Caki2 (cell line): ENCODE data around the gene KYAT1. TPM values are rescaled to one million over a fixed set of nuclear protein-coding genes. Genes with fewer than 3 reads are reported as not detected.
A peak's percentile ranks its signal among the peaks of the same experiment; 100 is the strongest.

ENCODE experiments used
- DNase-seq: peaks from one replicate; pipeline ENCODE4 v3.0.0-alpha.2; 2015; ENCODE audit warnings: low read depth
- in situ Hi-C: cut with HindIII; loops from 2 replicates; pipeline ENCODE4 v1.10.0; 2016; ENCODE audit warnings: low sequenced_read_pairs, low pct_unique_long_range_greater_than_20kb, mixed read lengths
- total RNA-seq: library from RNA; depleted of rRNA; stranded (reverse); fragments of >200 nt; shearing (Covaris generic); gene quantifications from 2 replicates; pipeline ENCODE4 v1.2.3, GENCODE V29; 2014; ENCODE audit warnings: low replicate concordance; rRNA removed

The KYAT1 gene
- total RNA-seq, result 11.2 and 24.2 TPM in 2 replicates

GRCh38 chr9:128881884-128882676 lies at the start of gene KYAT1, which contains the start of gene LRRC8A:
KYAT1 (minus strand) TSS chr9:128881950; CDS start chr9:128845405, 36,545 bp downstream.
LRRC8A (plus strand) TSS chr9:128882133; CDS start chr9:128907165, 25,032 bp downstream.
- peak; percentile 95 for DNase-seq
- in situ Hi-C loops, result no loop called here

- in situ Hi-C loops, result no loop called here
- no peak for DNase-seq
Measured at GRCh38 chr9:128929560-128929959, 47.8 kb upstream of the KYAT1 start.

GRCh38 chr9:128928624-128929023 lies 46.9 kb upstream of the KYAT1 start:
- no peak for DNase-seq
- in situ Hi-C loops, result no loop called here

- DNase-seq, result peak; percentile 46
- in situ Hi-C loops, result no loop called here
Measured at GRCh38 chr9:128927731-128928411, 46.1 kb upstream of the KYAT1 start.

GRCh38 chr9:128923493-128923883 lies 41.7 kb upstream of the KYAT1 start:
- DNase-seq, result no peak
- in situ Hi-C loops, result no loop called here

GRCh38 chr9:128921881-128922763 lies 40.4 kb upstream of the KYAT1 start:
- no peak for DNase-seq
- in situ Hi-C loops, result no loop called here

GRCh38 chr9:128920381-128921058 lies 38.8 kb upstream of the KYAT1 start, which contains the start of gene PHYHD1:
PHYHD1 (plus strand) TSS chr9:128920982; CDS start chr9:128922324, 1,342 bp downstream.
- no peak for DNase-seq
- in situ Hi-C loops, result no loop called here

GRCh38 chr9:128919402-128920089 lies 37.8 kb upstream of the KYAT1 start:
- no peak for DNase-seq
- in situ Hi-C loops, result no loop called here

- in situ Hi-C loops, result no loop called here
Measured at GRCh38 chr9:128918921-128919320, 37.2 kb upstream of the KYAT1 start.

GRCh38 chr9:128917151-128917849 lies 35.5 kb upstream of the KYAT1 start:
- in situ Hi-C loops, result no loop called here
- no peak for DNase-seq

More at GRCh38 chr9:128918921-128919320, 37.2 kb upstream of the KYAT1 start:
- no peak for DNase-seq

- DNase-seq, result no peak
- in situ Hi-C loops, result no loop called here
Measured at GRCh38 chr9:128916745-128917144, 35.0 kb upstream of the KYAT1 start.

GRCh38 chr9:128916204-128916603 lies 34.5 kb upstream of the KYAT1 start:
- DNase-seq, result no peak
- in situ Hi-C loops, result no loop called here

- DNase-seq, result no peak
- in situ Hi-C loops, result no loop called here
Measured at GRCh38 chr9:128913995-128914772, 32.4 kb upstream of the KYAT1 start.

GRCh38 chr9:128913048-128913900 lies 31.5 kb upstream of the KYAT1 start:
- in situ Hi-C loops, result no loop called here
- no peak for DNase-seq

GRCh38 chr9:128912270-128912853 lies 30.6 kb upstream of the KYAT1 start:
- DNase-seq, result no peak
- in situ Hi-C loops, result no loop called here
